Measurements from ENCODE around the gene CDAN1. TPM values are rescaled to one million over a fixed set of nuclear protein-coding genes. Genes with fewer than 3 reads are reported as not detected.
"Not testable (repeated sequence)": the region's sequence is repeated elsewhere in the genome, so short reads cannot be mapped to it uniquely, and the experiment has no call there.

Gene CDAN1, protein sequence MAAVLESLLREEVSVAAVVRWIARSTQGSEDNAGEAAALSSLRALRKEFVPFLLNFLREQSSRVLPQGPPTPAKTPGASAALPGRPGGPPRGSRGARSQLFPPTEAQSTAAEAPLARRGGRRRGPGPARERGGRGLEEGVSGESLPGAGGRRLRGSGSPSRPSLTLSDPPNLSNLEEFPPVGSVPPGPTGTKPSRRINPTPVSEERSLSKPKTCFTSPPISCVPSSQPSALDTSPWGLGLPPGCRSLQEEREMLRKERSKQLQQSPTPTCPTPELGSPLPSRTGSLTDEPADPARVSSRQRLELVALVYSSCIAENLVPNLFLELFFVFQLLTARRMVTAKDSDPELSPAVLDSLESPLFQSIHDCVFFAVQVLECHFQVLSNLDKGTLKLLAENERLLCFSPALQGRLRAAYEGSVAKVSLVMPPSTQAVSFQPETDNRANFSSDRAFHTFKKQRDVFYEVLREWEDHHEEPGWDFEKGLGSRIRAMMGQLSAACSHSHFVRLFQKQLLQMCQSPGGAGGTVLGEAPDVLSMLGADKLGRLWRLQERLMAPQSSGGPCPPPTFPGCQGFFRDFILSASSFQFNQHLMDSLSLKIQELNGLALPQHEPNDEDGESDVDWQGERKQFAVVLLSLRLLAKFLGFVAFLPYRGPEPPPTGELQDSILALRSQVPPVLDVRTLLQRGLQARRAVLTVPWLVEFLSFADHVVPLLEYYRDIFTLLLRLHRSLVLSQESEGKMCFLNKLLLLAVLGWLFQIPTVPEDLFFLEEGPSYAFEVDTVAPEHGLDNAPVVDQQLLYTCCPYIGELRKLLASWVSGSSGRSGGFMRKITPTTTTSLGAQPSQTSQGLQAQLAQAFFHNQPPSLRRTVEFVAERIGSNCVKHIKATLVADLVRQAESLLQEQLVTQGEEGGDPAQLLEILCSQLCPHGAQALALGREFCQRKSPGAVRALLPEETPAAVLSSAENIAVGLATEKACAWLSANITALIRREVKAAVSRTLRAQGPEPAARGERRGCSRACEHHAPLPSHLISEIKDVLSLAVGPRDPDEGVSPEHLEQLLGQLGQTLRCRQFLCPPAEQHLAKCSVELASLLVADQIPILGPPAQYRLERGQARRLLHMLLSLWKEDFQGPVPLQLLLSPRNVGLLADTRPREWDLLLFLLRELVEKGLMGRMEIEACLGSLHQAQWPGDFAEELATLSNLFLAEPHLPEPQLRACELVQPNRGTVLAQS
- total RNA-seq, result 10 to 100 TPM in 1 of 2 donors, 1 to 10 TPM in 1; 7.2 to 10.3 TPM
- long read RNA-seq, donor 1, partial matches to known transcripts, result 2 of 4 reads
- long read RNA-seq, donor 1, other reads (novel, unspliced or antisense), result 1 of 4 reads
- long read RNA-seq, donor 2, partial matches to known transcripts, result 1 of 5 reads
- long read RNA-seq, donor 2, other reads (novel, unspliced or antisense), result 4 of 5 reads

DNA sequence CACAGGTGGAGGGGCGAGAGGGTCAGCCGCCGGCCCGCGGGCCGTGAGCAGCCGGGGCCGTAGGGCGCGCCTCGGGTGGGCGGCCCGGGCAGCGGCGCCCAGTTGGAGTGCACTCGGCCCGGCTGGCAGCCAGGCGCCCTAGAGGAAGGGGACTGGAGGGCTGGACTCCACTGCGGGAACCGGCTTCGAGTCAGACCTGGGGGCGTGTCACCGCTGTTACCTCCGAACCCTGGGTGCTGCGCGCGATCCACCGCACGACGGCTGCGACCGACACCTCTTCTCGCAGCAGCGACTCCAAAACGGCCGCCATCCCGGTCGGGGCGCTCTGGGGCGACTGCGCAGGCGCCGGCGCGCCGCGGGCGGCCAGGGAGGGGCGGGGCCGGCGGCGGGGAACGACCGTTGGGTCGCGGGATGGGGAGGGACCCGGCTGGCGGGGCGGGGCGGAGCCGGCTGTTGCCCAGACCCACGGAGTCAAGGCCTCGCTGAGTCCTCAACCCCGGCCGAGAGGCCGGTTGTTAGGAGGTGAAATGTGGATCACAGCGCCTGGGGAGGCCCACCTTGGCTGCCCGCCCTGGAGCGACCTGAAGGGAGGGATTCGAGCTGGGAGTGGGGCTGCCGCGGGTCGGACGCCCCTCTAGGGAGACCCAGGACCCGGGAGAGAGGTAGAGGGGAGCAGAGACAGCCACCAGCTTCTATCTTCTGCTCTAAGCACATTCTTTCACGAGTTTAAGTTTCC, at the start of gene CDAN1:
CDAN1 (minus strand) TSS at position 336 of the 736 bp plus-strand sequence; CDS start at position 310, 26 bp downstream.
- intact Hi-C loops (cut with DNase I), result loop anchor here in 1 of 2 donors (10.0 kb wide), 1 partner anchor 188 kb away; the partner anchor contains the start of gene TTBK2
- DNase-seq (ENCODE audit: low spot score), result peak; percentile 98

DNA sequence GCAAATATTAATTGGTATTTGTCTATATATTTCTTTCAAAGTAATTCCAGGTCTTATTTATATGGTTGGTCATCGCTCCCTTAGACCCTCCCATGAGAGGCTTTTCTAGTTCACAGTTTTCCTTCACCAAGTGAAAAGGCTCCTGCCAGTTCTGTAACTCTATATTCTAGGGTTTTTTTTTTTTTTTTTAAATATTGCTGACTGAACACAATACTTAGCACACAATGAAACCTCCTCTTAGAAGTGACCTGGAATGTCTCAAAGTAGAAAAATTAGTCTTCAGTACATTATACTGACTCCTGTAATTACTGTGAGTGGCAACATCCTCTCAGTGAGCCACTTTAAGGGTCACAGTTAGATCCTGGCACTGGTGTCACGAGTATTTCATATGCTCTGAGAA, 48.6 kb upstream of the CDAN1 start:
- intact Hi-C loops (cut with DNase I), result no loop called here
- no peak for DNase-seq (ENCODE audit: low spot score)

DNA sequence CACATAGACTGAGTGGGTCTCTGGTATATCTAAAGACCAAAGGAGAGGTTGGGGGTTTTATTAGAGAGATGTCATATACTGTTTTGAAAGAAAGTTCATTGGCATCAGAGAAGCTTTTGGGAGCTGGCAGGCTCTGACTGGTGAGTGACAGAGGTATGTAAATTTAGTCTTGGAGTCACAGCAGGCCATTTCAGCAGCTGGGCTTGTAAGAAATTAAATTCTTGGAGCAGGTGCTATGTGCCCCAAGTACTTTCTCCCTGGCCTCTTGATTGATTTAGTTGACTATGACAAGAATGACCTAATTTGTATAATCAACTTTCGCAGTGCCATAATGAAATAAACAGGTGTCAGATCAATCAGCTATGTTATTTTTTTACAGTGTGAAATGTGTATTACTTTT, 47.8 kb upstream of the CDAN1 start:
- no peak for DNase-seq (ENCODE audit: low spot score)
- intact Hi-C loops (cut with DNase I), result no loop called here

DNA sequence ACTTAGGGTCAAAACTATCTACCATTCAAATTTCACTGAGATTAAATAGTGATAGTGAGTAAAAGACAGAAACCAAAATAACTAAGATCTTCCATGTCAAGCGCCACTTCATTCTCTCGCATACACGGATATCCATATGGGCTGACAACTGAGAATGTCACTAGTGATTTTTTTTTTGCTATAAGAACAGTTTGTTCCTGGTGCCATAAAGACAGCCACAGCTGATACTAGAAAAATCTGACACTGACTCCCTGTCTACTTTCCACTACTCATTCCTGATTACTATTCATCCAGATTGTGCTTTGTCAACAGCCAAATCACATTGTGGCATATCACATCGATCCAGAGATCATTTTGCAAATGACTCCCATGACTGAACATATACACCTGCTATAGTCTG, 45.8 kb upstream of the CDAN1 start:
- DNase-seq (ENCODE audit: low spot score), result no peak
- intact Hi-C loops (cut with DNase I), result no loop called here

DNA sequence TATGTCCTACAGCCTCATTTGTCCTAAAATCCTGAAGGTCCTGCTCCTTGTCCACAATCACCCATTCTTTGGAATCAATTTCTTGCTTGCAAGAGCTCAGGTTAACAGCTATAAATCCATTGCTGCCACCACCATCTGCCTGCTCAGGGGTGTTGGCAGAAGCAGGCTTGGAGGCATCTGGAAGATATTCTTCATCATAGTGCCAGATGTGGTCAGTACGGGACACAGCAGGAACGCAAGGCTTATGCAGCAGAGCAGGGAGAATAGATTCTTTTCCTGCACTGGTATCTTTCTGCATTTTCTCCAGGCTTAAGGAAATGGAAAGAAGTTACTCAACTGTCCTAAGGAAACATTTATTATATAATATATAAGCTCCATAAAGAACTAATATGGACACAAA, 38.5 kb upstream of the CDAN1 start:
- no peak for DNase-seq (ENCODE audit: low spot score)
- intact Hi-C loops (cut with DNase I), result loop anchor here in 1 of 2 donors (10.0 kb wide), 1 partner anchor 561 kb away; no protein-coding TSS in a partner anchor

DNA sequence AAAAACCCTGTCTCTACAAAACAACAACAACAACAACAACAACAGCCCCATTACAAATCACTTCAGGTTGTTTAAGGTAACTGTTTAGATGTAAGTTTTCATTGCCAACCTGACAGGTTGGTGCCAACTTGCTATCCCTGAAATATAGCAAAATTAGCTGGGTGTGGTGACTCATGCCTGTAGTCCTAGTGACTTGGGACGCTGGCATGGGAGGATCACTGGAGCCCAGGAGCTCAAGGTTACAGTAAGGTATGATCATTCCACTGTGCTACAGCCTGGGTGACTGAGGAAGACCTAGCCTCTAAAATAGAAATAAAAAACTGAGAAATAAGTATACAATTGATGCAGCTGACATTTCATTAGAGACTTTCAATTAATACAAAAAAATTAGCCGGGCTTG, 36.0 kb upstream of the CDAN1 start:
- no peak for DNase-seq (ENCODE audit: low spot score)
- intact Hi-C loops (cut with DNase I), result loop anchor here in 1 of 2 donors (10.0 kb wide), 1 partner anchor 558 kb away; no protein-coding TSS in a partner anchor

DNA sequence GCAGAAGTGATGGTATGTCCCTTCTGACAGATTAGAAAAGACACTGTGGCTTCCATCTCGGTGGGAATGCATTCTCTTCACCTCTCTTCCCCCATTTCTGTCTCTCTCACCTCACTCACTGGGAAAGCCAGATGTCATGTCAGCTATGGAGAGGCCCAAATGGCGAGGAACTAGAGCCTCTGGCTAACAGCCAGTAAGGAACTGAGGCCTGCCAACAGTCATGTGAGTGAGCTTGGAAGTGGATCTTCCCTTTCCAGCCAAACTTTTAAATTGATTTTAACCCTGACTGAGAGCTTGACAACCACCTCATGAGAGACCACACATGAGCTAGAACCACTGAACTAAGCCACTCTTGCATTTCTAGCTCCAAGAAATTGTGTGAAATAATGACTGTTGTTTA, 35.2 kb upstream of the CDAN1 start:
- no peak for DNase-seq (ENCODE audit: low spot score)
- intact Hi-C loops (cut with DNase I), result loop anchor here in 1 of 2 donors (10.0 kb wide), 1 partner anchor 557 kb away; no protein-coding TSS in a partner anchor

DNA sequence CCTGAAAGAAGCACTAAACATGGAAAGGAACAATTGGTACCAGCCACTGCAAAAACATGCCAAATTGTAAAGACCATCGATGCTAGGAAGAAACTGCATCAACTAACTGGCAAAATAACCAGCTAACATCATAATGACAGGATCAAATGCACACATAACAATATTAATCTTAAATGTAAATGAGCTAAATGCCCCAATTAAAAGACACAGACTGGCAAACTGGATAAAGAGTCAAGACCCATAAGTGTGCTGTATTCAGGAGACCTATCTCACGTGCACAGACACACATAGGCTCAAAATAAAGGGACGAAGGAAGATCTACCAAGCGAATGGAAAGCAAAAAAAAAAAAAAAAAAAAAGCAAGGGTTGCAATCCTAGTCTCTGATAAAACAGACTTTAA, 29.2 kb upstream of the CDAN1 start:
- DNase-seq (ENCODE audit: low spot score); intact Hi-C loops (cut with DNase I): not testable (repeated sequence)

DNA sequence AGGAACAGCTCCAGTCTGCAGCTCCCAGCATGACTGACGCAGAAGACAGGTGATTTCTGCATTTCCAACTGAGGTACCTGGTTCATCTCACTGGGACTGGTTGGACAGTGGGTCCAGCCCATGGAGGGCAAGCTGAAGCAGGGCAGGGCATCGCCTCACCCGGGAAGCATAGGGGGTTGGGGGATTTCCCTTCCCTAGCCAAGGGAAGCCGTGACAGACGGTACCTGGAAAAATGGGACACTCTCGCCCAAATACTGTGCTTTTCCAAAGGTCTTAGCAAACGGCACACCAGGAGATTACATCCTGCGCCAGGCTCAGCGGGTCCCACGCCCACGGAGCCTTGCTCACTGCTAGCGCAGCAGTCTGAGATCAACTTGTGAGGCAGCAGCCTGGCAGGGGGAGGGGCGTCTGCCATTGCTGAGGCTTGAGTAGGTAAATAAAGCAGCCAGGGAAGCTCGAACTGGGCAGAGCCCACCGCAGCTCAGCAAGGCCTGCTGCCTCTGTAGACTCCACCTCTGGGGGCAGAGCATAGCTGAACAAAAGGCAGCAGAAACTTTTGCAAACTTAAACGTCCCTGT, 27.3 kb upstream of the CDAN1 start:
- DNase-seq (ENCODE audit: low spot score); intact Hi-C loops (cut with DNase I): not testable (repeated sequence)

DNA sequence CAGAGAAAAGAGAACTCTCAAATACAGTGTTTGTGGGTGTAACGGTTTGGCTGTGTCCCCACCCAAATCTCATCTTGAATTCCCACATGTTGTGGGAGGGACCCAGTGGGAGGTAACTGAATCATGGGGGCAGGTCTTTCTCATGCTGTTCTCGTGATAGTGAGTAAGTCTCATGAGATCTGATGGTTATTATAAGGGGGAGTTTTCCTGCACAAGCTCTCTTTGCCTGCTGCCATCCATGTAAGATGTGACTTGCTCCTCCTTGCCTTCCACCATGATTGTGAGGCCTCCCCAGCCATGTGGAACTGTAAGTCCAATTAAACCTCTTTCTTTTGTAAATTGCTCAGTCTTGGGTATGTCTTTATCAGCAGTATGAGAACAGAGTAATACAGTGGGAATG, 24.9 kb upstream of the CDAN1 start:
- intact Hi-C loops (cut with DNase I); DNase-seq (ENCODE audit: low spot score): not testable (repeated sequence)

DNA sequence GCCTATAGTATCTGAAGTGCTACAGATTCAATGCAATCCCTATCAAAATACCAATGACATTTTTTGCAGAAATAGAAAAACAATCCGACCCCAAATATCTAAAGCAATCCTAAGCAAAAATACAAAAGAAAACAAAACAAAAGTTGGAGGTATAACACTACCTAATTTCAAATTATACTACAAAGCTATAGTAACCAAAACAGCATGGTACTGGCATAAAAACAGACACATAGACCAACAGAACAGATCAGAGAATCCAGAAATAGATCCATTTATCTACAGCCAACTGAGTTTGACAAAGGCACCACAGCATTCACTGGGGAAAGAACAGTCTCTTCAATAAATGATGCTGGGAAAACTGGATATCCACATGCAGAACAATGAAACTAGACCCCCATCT, 23.8 kb upstream of the CDAN1 start:
- no peak for DNase-seq (ENCODE audit: low spot score)
- intact Hi-C loops (cut with DNase I), result no loop called here

DNA sequence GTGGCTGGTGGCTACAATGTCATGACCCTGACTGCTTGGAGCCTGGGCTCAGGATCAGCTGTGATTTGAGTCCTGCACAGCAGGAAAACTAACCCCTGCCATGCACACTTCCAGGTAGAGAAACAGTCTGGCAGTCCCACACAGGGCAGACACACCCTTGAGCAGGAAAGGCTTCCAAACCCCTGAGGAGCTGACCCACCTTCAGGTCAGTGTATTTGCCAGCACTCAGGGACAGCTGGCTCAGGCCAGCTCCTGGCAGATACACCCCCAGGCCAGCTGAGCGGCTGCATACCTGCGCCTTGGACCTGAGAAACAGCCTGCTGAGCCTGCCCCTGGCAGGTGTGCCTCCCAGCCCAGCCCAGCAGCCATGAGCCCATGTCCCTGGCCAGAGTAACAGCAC, 22.2 kb upstream of the CDAN1 start:
- intact Hi-C loops (cut with DNase I), result no loop called here
- DNase-seq (ENCODE audit: low spot score), result no peak

DNA sequence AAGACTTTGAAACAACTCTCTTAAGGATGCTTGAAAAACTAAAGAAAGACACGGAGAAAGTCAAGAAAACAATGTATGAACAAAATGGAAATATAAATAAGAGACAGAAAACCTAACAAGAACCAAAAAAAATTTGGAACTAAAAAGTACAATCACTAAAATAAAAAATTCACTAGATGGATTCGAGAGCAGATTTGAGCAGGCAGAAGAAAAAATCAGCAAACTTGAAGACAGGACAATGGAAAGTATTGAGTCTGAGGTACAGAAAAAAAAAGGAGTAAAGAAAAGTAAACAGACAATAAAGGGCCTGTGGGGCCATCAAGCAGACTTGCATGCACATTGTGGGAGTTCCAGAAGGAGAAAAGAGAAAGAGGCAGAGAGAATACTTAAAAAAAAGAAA, 13.4 kb upstream of the CDAN1 start:
- intact Hi-C loops (cut with DNase I), result no loop called here
- no peak for DNase-seq (ENCODE audit: low spot score)

DNA sequence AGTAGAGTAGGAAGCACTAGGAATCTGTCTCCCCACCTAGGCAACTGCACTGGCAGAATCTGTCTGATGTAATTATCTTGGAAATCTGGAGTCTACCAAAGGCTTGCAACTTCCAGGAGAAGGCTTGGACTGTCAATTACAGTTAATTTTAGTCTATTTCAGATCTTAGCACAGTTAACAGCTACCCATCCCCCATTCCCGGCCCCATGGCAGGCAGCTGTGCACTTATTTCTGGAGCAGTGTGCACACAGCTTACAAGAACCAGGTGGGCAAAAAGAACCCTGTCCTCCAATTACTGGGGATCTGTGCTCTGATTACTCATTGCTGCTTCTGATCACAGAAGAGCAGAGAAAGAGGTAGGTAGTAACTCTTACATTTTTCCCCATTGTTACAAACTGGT, 12.3 kb upstream of the CDAN1 start:
- DNase-seq (ENCODE audit: low spot score), result no peak
- intact Hi-C loops (cut with DNase I), result no loop called here

DNA sequence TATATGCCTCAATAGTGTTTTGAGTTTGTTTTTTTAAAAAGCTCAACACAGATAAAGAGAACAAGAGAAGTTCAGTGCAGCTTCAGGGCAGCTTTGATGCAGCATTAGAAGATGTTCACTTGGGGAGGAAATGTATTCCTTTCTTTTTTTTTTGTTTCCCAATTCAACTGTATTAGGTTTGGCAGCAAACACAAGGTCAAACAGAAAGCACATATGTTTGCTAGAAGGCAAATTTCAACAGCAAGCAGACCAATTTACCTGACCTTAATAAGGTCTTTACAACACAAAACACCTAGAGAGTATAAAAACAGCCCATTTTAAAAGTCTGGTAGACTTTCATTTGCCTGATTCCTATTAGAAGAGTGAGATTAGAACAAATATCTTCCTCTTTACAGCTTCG, 7.3 kb upstream of the CDAN1 start:
- no peak for DNase-seq (ENCODE audit: low spot score)

DNA sequence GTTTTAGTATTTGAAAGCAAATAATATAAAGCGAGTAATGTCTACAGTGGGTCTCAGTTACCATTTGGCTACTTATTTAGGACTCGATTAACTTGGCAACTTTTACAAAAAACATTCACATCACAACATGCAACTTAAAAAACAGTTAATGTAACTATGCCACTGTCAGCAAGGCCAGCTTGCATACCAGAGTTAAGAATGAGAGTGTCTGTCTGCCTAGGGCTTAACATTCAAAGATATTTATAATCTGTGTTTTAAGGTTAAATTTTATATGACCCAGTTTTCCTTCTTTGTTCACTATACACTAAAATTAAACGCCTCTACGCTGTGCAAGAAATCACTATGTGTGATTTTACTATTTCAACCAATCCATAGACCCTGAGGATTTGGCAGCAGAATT, 5.2 kb upstream of the CDAN1 start:
- no peak for DNase-seq (ENCODE audit: low spot score)
- intact Hi-C loops (cut with DNase I), result no loop called here

More for the DNA sequence above, 7.3 kb upstream of the CDAN1 start:
- intact Hi-C loops (cut with DNase I), result no loop called here

DNA sequence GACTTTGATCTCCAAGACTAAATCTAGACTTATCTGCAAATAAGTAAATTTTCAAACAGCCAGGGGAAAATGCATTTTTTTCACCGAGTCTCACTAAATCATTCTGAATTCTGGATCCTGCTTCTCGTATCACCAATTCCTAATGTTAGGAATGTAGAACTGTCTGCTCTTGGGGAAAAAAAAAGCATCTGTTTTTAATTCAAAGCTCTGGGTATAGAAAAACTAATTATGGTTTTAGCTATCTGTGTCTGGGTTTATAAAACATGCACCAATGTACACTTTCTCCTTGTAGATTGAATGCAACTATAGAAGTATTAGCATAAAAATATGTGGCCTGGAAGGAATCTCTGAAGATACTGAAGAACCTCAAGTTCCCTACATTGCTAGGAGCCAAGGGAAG, 4.8 kb upstream of the CDAN1 start:
- no peak for DNase-seq (ENCODE audit: low spot score)
- intact Hi-C loops (cut with DNase I), result no loop called here
